ENCODE measurements around the gene SWSAP1. TPM values are rescaled to one million over a fixed set of nuclear protein-coding genes. Genes with fewer than 3 reads are reported as not detected.

Gene SWSAP1, protein sequence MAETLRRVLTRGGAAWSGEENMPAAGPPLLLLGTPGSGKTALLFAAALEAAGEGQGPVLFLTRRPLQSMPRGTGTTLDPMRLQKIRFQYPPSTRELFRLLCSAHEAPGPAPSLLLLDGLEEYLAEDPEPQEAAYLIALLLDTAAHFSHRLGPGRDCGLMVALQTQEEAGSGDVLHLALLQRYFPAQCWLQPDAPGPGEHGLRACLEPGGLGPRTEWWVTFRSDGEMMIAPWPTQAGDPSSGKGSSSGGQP
- total RNA-seq (2014; rRNA removed; shearing (Covaris generic)) (2.1 and 4.1 TPM in 2 replicates), polyA plus RNA-seq (2016; fragmentation: Nextera tagmentation; extraction: Ambion mirVana) (6.1 and 6.6 TPM in 2 replicates)
- long read RNA-seq, partial matches to known transcripts: 0 of 4 reads
- long read RNA-seq, other reads (novel, unspliced or antisense): 1 of 4 reads

DNA sequence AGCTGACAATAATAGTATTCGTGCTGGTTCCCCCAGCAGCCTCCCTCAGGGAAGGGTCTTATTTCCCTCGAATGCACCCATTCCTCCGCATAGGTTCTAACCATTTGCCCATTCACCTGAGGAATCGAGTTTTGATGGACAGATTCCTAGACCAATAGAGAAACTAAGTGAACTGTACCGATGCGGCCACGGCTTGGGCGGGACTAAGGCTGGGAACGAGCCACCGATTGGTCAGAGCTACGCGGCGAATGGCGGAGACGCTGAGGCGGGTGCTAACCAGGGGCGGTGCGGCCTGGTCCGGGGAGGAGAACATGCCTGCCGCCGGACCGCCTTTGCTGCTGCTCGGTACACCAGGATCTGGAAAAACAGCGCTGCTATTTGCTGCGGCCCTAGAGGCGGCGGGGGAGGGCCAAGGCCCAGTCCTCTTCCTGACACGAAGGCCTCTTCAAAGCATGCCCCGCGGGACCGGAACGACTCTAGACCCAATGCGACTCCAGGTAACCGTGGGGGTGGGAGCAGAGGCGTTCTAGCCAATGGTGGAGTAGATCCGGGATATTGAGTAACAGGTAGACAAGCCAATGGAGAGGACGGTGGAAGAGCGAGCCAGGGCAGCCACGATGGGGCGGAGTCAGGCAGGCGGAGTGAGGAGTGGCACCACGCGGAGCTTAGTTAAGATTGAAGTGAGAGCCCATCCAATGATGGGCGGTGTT is at the start of gene SWSAP1:
Gene SWSAP1 (plus strand): TSS at position 234 of the 710 bp plus-strand sequence. CDS start 15 bp downstream, at position 249.
- H3K27me3 Mint-ChIP-seq (ENCODE audit: insufficient read depth, low read depth, poor library complexity): peaks cover 10% of the 10 kb centered on the region
- H3K4me1 ChIP-seq (ENCODE audit: insufficient read depth): peaks cover 10% of the 10 kb centered on the region
- H3K36me3 Mint-ChIP-seq (ENCODE audit: low read depth): peaks cover 15% of the 10 kb centered on the region
- H4K20me1 ChIP-seq (replicated peaks; ENCODE audit: insufficient read depth): no peaks in the 10 kb centered on the region; the same call in 1 of the 2 replicates
- no peak within 1 kb of the TSS for H3K27ac Mint-ChIP-seq
- H3K4me1 Mint-ChIP-seq: peaks cover 15% of the 10 kb centered on the region
- H3K9me3 Mint-ChIP-seq: no peaks in the 10 kb centered on the region
- no peaks in the 10 kb centered on the region for H3K36me3 ChIP-seq (ENCODE audit: insufficient read depth)
- no peaks in the 10 kb centered on the region for H3K27me3 ChIP-seq (ENCODE audit: insufficient read depth)
- DNase-seq (ENCODE audit: low spot score): peak; percentile 100
- ATAC-seq: peak; percentile 93
- H3K4me3 ChIP-seq: peak within 1 kb of the TSS; percentile 55
- no peak within 1 kb of the TSS for H2AFZ ChIP-seq
- H3F3A ChIP-seq (replicated peaks; ENCODE audit: low read depth): peaks cover 6% of the 10 kb centered on the region; the same call in 1 of the 2 replicates
- peak; percentile 69 for TF ChIP-seq CREB1 (CRISPR knock-in tag; IDR thresholded peaks at IDR 0.05; ENCODE audit: low read depth)
- peak; percentile 94 for TF ChIP-seq POLR2AphosphoS5 (IDR thresholded peaks at IDR 0.05; ENCODE audit: low read depth)
- no peak for TF ChIP-seq EZH2phosphoT487 (IDR thresholded peaks at IDR 0.05; ENCODE audit: unreplicated experiment)
- peak; percentile 61; the same call in 1 of the 2 replicates for TF ChIP-seq ETS1 (IDR thresholded peaks at IDR 0.05)
- H3K4me3 Mint-ChIP-seq: no peak within 1 kb of the TSS
- H3K27ac ChIP-seq (ENCODE audit: low read depth): peak within 1 kb of the TSS; percentile 77
- H3K79me2 ChIP-seq (replicated peaks; ENCODE audit: insufficient read depth): peaks cover 10% of the 10 kb centered on the region; the same call in 1 of the 2 replicates
- H3K4me2 ChIP-seq: peak within 1 kb of the TSS; percentile 77
- no peaks in the 10 kb centered on the region for H3K9me2 ChIP-seq (ENCODE audit: insufficient read depth)

DNA sequence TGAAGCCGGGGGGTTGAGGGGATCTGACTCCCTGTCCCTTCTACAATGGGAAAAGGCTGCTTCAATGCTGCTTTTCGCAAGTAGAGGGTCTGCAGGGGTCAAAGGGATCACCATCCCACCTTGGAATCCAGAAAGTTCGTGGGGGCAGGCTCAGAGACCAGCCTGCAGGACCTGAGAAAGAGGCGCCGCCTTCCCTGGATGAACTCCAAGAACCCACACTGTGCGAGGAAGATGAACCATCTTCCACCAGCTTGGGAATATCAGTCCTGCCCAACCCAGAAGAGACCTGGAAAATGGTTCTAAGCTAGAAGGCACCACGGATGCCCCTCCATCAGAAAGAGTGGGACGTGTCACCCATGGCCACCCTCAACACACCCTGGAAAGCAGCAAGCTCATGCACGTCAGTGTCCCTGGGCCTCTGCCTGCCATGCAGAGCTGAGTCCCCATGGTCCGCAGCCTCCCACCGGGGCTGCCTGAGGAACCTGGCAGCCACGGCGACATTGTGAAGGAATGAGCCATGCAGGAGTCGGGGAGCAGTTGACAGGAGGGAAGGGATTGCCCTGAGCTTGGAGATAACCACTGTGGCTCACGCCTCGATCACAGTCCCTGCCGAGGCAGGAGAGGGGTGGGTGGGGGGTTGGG is 49.6 kb upstream of the SWSAP1 start:
- peak overlapping the region; percentile 45 for H3K27ac Mint-ChIP-seq
- Histone ChIP-seq H3K4me1 (ENCODE audit: insufficient read depth) (no peaks in the 10 kb centered on the region; the same call in 1 of the 2 replicates), H2AFZ (no peak overlapping the region), H3K79me2 (replicated peaks; ENCODE audit: insufficient read depth) (no peaks in the 10 kb centered on the region), H4K20me1 (replicated peaks; ENCODE audit: insufficient read depth) (no peaks in the 10 kb centered on the region), H3K36me3 (ENCODE audit: insufficient read depth) (no peaks in the 10 kb centered on the region), H3K9me2 (ENCODE audit: insufficient read depth) (no peaks in the 10 kb centered on the region), H3K27me3 (ENCODE audit: insufficient read depth) (no peaks in the 10 kb centered on the region), H3F3A (replicated peaks; ENCODE audit: low read depth) (no peaks in the 10 kb centered on the region; the same call in 1 of the 2 replicates), H3K4me3 (no peak overlapping the region), H3K4me2 (no peak overlapping the region), H3K27ac (ENCODE audit: low read depth) (no peak overlapping the region)
- peaks cover 10% of the 10 kb centered on the region for H3K27me3 Mint-ChIP-seq (ENCODE audit: insufficient read depth, low read depth, poor library complexity)
- no peak overlapping the region for H3K4me3 Mint-ChIP-seq
- H3K4me1 Mint-ChIP-seq: peaks cover 15% of the 10 kb centered on the region
- H3K9me3 Mint-ChIP-seq: no peaks in the 10 kb centered on the region
- DNase-seq (ENCODE audit: low spot score): no peak
- ATAC-seq: no peak
- H3K36me3 Mint-ChIP-seq (ENCODE audit: low read depth): no peaks in the 10 kb centered on the region; the same call in 2 of the 3 replicates
- TF ChIP-seq POLR2AphosphoS5 (IDR thresholded peaks at IDR 0.05; ENCODE audit: low read depth): no peak
- no peak for TF ChIP-seq NANOG (IDR thresholded peaks at IDR 0.05; ENCODE audit: borderline replicate concordance)
- TF ChIP-seq ZNF114 (CRISPR knock-in tag; IDR thresholded peaks at IDR 0.05): no peak
- TF ChIP-seq ZNF331 (CRISPR knock-in tag; IDR thresholded peaks at IDR 0.05; ENCODE audit: low read depth): no peak
- no peak for TF ChIP-seq CREB1 (CRISPR knock-in tag; IDR thresholded peaks at IDR 0.05; ENCODE audit: low read depth)
- TF ChIP-seq STAT1 (IDR thresholded peaks at IDR 0.05; ENCODE audit: unreplicated experiment): no peak
- TF ChIP-seq EZH2phosphoT487 (IDR thresholded peaks at IDR 0.05; ENCODE audit: unreplicated experiment): no peak
- TF ChIP-seq, protein P1, sequence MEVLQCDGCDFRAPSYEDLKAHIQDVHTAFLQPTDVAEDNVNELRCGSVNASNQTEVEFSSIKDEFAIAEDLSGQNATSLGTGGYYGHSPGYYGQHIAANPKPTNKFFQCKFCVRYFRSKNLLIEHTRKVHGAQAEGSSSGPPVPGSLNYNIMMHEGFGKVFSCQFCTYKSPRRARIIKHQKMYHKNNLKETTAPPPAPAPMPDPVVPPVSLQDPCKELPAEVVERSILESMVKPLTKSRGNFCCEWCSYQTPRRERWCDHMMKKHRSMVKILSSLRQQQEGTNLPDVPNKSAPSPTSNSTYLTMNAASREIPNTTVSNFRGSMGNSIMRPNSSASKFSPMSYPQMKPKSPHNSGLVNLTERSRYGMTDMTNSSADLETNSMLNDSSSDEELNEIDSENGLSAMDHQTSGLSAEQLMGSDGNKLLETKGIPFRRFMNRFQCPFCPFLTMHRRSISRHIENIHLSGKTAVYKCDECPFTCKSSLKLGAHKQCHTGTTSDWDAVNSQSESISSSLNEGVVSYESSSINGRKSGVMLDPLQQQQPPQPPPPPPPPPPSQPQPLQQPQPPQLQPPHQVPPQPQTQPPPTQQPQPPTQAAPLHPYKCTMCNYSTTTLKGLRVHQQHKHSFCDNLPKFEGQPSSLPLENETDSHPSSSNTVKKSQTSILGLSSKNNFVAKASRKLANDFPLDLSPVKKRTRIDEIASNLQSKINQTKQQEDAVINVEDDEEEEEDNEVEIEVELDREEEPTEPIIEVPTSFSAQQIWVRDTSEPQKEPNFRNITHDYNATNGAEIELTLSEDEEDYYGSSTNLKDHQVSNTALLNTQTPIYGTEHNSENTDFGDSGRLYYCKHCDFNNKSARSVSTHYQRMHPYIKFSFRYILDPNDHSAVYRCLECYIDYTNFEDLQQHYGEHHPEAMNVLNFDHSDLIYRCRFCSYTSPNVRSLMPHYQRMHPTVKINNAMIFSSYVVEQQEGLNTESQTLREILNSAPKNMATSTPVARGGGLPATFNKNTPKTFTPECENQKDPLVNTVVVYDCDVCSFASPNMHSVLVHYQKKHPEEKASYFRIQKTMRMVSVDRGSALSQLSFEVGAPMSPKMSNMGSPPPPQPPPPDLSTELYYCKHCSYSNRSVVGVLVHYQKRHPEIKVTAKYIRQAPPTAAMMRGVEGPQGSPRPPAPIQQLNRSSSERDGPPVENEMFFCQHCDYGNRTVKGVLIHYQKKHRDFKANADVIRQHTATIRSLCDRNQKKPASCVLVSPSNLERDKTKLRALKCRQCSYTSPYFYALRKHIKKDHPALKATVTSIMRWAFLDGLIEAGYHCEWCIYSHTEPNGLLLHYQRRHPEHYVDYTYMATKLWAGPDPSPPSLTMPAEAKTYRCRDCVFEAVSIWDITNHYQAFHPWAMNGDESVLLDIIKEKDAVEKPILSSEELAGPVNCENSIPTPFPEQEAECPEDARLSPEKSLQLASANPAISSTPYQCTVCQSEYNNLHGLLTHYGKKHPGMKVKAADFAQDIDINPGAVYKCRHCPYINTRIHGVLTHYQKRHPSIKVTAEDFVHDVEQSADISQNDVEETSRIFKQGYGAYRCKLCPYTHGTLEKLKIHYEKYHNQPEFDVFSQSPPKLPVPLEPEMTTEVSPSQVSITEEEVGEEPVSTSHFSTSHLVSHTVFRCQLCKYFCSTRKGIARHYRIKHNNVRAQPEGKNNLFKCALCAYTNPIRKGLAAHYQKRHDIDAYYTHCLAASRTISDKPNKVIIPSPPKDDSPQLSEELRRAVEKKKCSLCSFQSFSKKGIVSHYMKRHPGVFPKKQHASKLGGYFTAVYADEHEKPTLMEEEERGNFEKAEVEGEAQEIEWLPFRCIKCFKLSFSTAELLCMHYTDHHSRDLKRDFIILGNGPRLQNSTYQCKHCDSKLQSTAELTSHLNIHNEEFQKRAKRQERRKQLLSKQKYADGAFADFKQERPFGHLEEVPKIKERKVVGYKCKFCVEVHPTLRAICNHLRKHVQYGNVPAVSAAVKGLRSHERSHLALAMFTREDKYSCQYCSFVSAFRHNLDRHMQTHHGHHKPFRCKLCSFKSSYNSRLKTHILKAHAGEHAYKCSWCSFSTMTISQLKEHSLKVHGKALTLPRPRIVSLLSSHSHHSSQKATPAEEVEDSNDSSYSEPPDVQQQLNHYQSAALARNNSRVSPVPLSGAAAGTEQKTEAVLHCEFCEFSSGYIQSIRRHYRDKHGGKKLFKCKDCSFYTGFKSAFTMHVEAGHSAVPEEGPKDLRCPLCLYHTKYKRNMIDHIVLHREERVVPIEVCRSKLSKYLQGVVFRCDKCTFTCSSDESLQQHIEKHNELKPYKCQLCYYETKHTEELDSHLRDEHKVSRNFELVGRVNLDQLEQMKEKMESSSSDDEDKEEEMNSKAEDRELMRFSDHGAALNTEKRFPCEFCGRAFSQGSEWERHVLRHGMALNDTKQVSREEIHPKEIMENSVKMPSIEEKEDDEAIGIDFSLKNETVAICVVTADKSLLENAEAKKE (CRISPR knock-in tag; IDR thresholded peaks at IDR 0.05): no peak
- no peak for TF ChIP-seq EZH2 (IDR thresholded peaks at IDR 0.05; ENCODE audit: low read depth, unreplicated experiment)

Data from GM23338 (cell line).